ENCODE measurements around the gene ZSCAN25.

ZSCAN25 gene

GRCh38 chr7:99623091-99623693 is 6.4 kb downstream of the ZSCAN25 start:
- TF ChIP-seq REST (IDR thresholded peaks at IDR 0.05; ENCODE audit: insufficient read depth in 1 of 2, low read depth in 2 of 2, low read length in 2 of 2), result no peak
- TF ChIP-seq SIN3A (IDR thresholded peaks at IDR 0.05; ENCODE audit: borderline replicate concordance, insufficient read depth, low read length), result no peak
- no peak for TF ChIP-seq TAF1 (IDR thresholded peaks at IDR 0.05; ENCODE audit: borderline replicate concordance, insufficient read depth, low read length)
- TF ChIP-seq FOXP2 (optimal IDR thresholded peaks at IDR 0.05; ENCODE audit: borderline replicate concordance, extremely low read depth, extremely low read length, insufficient read depth), result no peak

- TF ChIP-seq FOXP2 (optimal IDR thresholded peaks at IDR 0.05; ENCODE audit: borderline replicate concordance, extremely low read depth, extremely low read length, insufficient read depth) (no peak), REST (IDR thresholded peaks at IDR 0.05; ENCODE audit: insufficient read depth in 1 of 2, low read depth in 2 of 2, low read length in 2 of 2) (no peak)
These were observed 7.1 kb downstream of the ZSCAN25 start for GRCh38 chr7:99623702-99624447.

- TF ChIP-seq SIN3A (IDR thresholded peaks at IDR 0.05; ENCODE audit: borderline replicate concordance, insufficient read depth, low read length) (no peak), FOXP2 (optimal IDR thresholded peaks at IDR 0.05; ENCODE audit: borderline replicate concordance, extremely low read depth, extremely low read length, insufficient read depth) (no peak), TAF1 (IDR thresholded peaks at IDR 0.05; ENCODE audit: borderline replicate concordance, insufficient read depth, low read length) (no peak), REST (IDR thresholded peaks at IDR 0.05; ENCODE audit: insufficient read depth in 1 of 2, low read depth in 2 of 2, low read length in 2 of 2) (no peak)
These were observed 7.7 kb downstream of the ZSCAN25 start for GRCh38 chr7:99624484-99624883.

- TF ChIP-seq POLR2AphosphoS5 (IDR thresholded peaks at IDR 0.05; ENCODE audit: low read depth, low read length) (no peak), TAF1 (IDR thresholded peaks at IDR 0.05; ENCODE audit: borderline replicate concordance, insufficient read depth, low read length) (no peak), REST (IDR thresholded peaks at IDR 0.05; ENCODE audit: insufficient read depth in 1 of 2, low read depth in 2 of 2, low read length in 2 of 2) (no peak), FOXP2 (optimal IDR thresholded peaks at IDR 0.05; ENCODE audit: borderline replicate concordance, extremely low read depth, extremely low read length, insufficient read depth) (no peak), SIN3A (IDR thresholded peaks at IDR 0.05; ENCODE audit: borderline replicate concordance, insufficient read depth, low read length) (no peak)
These were observed 8.6 kb downstream of the ZSCAN25 start for GRCh38 chr7:99625321-99625720.
